ENCODE measurements around the gene LTB4R.
A peak's percentile ranks its signal among the peaks of the same experiment; 100 is the strongest.

The LTB4R gene

DNA sequence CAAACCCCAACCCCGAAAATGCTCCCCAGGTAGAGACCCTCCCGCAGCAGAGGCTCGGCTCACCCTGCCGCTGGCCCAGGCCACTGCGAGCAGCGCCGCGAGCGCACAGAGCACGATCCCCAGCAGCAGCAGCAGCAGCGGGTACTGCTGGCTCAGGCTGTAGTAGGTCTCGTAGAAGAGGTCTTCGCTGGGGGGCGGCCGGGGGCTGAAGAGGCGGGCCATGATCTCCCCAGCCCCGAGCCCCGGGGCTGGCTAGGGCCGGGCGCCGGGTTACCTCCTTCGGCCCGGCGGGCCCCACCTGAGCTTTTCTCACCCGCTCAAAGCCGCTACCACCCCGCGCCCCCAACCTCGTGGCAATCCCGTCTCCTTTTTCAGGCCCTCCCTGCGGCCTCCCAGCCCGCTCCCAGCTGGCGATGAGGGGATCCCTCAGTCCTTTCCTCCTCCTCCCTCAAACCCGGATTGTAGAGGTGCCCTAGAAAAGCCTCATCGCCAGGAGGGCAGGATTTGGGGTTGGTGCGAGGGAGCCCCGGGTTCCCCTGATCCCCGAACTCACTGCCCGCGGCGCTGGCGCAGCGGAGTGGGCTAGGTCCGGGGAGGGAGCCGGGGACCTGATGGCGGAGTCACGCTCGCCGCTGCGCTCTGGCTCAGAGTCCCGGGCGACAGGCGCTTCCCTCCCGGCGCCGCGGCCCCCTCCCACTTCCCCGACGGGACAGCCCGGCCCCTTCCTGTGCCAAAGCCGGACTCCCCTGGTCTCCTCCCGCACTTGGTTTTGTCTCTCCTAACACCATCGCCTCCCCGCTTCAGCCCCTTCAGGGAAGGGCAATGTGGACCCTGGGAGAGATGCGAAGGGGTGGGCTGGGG, 23.4 kb downstream of the LTB4R start, which contains the start of gene ADCY4:
Gene ADCY4, minus strand, starts transcription at position 641 of the 861 bp plus-strand sequence. Its CDS starts 419 bp downstream, at position 222.
- TF ChIP-seq CTCF (IDR thresholded peaks at IDR 0.05; ENCODE audit: insufficient read depth, low read length, poor library complexity, severe bottlenecking) = no peak
- Histone ChIP-seq H3K27me3 (replicated peaks; ENCODE audit: control insufficient read depth, insufficient read depth, low read length) (no peaks in the 10 kb centered on the region; the same call in none of the 2 replicates), H3K4me3 (replicated peaks; ENCODE audit: low read depth, low read length) (no peak within 1 kb of the TSS; the same call in 1 of the 2 replicates), H3K36me3 (ENCODE audit: control insufficient read depth, insufficient read depth, low read length) (no peaks in the 10 kb centered on the region; the same call in none of the 2 replicates)
- no peak for DNase-seq (ENCODE audit: extremely low read depth, insufficient read length)

- Histone ChIP-seq H3K27me3 (replicated peaks; ENCODE audit: control insufficient read depth, insufficient read depth, low read length) (no peaks in the 10 kb centered on the region; the same call in none of the 2 replicates), H3K4me3 (replicated peaks; ENCODE audit: low read depth, low read length) (no peak overlapping the region), H3K36me3 (ENCODE audit: control insufficient read depth, insufficient read depth, low read length) (no peaks in the 10 kb centered on the region; the same call in none of the 2 replicates)
- TF ChIP-seq CTCF (IDR thresholded peaks at IDR 0.05; ENCODE audit: insufficient read depth, low read length, poor library complexity, severe bottlenecking) = no peak
- DNase-seq (ENCODE audit: extremely low read depth, insufficient read length) = no peak
Observed at GRCh38 chr14:24335461-24336171, 24.3 kb downstream of the LTB4R start.

GRCh38 chr14:24337144-24337823, 26.0 kb downstream of the LTB4R start:
- no peak for TF ChIP-seq CTCF (IDR thresholded peaks at IDR 0.05; ENCODE audit: insufficient read depth, low read length, poor library complexity, severe bottlenecking)
- Histone ChIP-seq H3K36me3 (ENCODE audit: control insufficient read depth, insufficient read depth, low read length) (no peaks in the 10 kb centered on the region; the same call in none of the 2 replicates), H3K4me3 (replicated peaks; ENCODE audit: low read depth, low read length) (no peak overlapping the region), H3K27me3 (replicated peaks; ENCODE audit: control insufficient read depth, insufficient read depth, low read length) (no peaks in the 10 kb centered on the region; the same call in 1 of the 2 replicates)
- DNase-seq (ENCODE audit: extremely low read depth, insufficient read length) = no peak

GRCh38 chr14:24337824-24338175, 26.5 kb downstream of the LTB4R start:
- DNase-seq (ENCODE audit: extremely low read depth, insufficient read length) = no peak
- Histone ChIP-seq H3K27me3 (replicated peaks; ENCODE audit: control insufficient read depth, insufficient read depth, low read length) (no peaks in the 10 kb centered on the region; the same call in 1 of the 2 replicates), H3K36me3 (ENCODE audit: control insufficient read depth, insufficient read depth, low read length) (no peaks in the 10 kb centered on the region; the same call in none of the 2 replicates), H3K4me3 (replicated peaks; ENCODE audit: low read depth, low read length) (no peak overlapping the region)
- no peak for TF ChIP-seq CTCF (IDR thresholded peaks at IDR 0.05; ENCODE audit: insufficient read depth, low read length, poor library complexity, severe bottlenecking)

GRCh38 chr14:24338843-24339242, 27.5 kb downstream of the LTB4R start:
- Histone ChIP-seq H3K27me3 (replicated peaks; ENCODE audit: control insufficient read depth, insufficient read depth, low read length) (no peaks in the 10 kb centered on the region), H3K36me3 (ENCODE audit: control insufficient read depth, insufficient read depth, low read length) (no peaks in the 10 kb centered on the region; the same call in none of the 2 replicates), H3K4me3 (replicated peaks; ENCODE audit: low read depth, low read length) (peak overlapping the region; percentile 84)
- TF ChIP-seq CTCF (IDR thresholded peaks at IDR 0.05; ENCODE audit: insufficient read depth, low read length, poor library complexity, severe bottlenecking) = no peak
- no peak for DNase-seq (ENCODE audit: extremely low read depth, insufficient read length)

Data from GM06990 (cell line).